DND-41 (cell line): ENCODE results near the gene SDSL.

Experiments
- ATAC-seq: fragments of 200-7000 bp; cut with Tn5 transposase; 3 replicates; pipeline ENCODE4 v1.9.1; 2021; ENCODE audit warnings: low read depth; ENCODE audit not compliant: insufficient read depth
- DNase-seq: peaks from one replicate; pipeline ENCODE4 v3.0.0-alpha.2; 2020
- H2AFZ ChIP-seq: 2 replicates; pipeline ENCODE4 v1.6.0; 2012; ENCODE audit warnings: low read depth, low read length
- H3K27ac ChIP-seq: 2 replicates; pipeline ENCODE4 v1.5.1; 2012; ENCODE audit warnings: low read length, inconsistent platforms
- H3K27me3 ChIP-seq: fragments of 200-600 bp; sonication (generic); 2 replicates; pipeline ENCODE4 v1.6.0; 2012; ENCODE audit warnings: low read length, mild to moderate bottlenecking, inconsistent platforms; ENCODE audit not compliant: insufficient read depth, poor library complexity
- H3K36me3 ChIP-seq: 2 replicates; pipeline ENCODE4 v1.5.1; 2012; ENCODE audit warnings: low read length, inconsistent platforms; ENCODE audit not compliant: insufficient read depth
- H3K4me1 ChIP-seq: 2 replicates; pipeline ENCODE4 v1.5.1; 2012; ENCODE audit warnings: mild to moderate bottlenecking, low read length; ENCODE audit not compliant: insufficient read depth
- H3K4me2 ChIP-seq: 2 replicates; pipeline ENCODE4 v1.6.0; 2012; ENCODE audit warnings: mild to moderate bottlenecking, moderate library complexity, low read length, inconsistent platforms; ENCODE audit not compliant: insufficient read depth
- H3K4me3 ChIP-seq, 2 experiments: fragments of 200-600 bp in 1 of 2; shearing (Covaris generic) in 1 of 2; 2 replicates each; pipeline ENCODE4 v1.5.1; 2012 to 2016; ENCODE audit warnings: inconsistent platforms in 2 of 2, low read length in 2 of 2, mild to moderate bottlenecking in 2 of 2, low read depth in 1 of 2, moderate library complexity in 1 of 2
- H3K79me2 ChIP-seq: 2 replicates; pipeline ENCODE4 v1.6.0; 2012; ENCODE audit warnings: low read length, inconsistent platforms; ENCODE audit not compliant: insufficient read depth
- H3K9ac ChIP-seq: 2 replicates; pipeline ENCODE4 v1.6.0; 2012; ENCODE audit warnings: low read depth, mild to moderate bottlenecking, inconsistent platforms, low read length, moderate library complexity
- H3K9me3 ChIP-seq: 2 replicates; pipeline ENCODE4 v1.5.1; 2012; ENCODE audit warnings: low read length, moderate library complexity, mild to moderate bottlenecking, inconsistent platforms; ENCODE audit not compliant: insufficient read depth, severe bottlenecking
- H4K20me1 ChIP-seq: 2 replicates; pipeline ENCODE4 v1.6.0; 2012; ENCODE audit warnings: low read length; ENCODE audit not compliant: insufficient read depth
- EZH2 ChIP-seq: IDR thresholded peaks from 3 replicates; pipeline ENCODE4 v1.6.1; 2012; ENCODE audit warnings: borderline replicate concordance, low read depth, mild to moderate bottlenecking, moderate library complexity, low read length, inconsistent platforms; ENCODE audit not compliant: severe bottlenecking
- TF ChIP-seq, protein P1 (sequence below): IDR thresholded peaks from 2 replicates; pipeline ENCODE4 v1.5.1; 2012; ENCODE audit warnings: borderline replicate concordance, low read length, moderate library complexity, mild to moderate bottlenecking; ENCODE audit not compliant: poor library complexity, severe bottlenecking; ENCODE audit errors: extremely low read depth

The SDSL gene

DNA sequence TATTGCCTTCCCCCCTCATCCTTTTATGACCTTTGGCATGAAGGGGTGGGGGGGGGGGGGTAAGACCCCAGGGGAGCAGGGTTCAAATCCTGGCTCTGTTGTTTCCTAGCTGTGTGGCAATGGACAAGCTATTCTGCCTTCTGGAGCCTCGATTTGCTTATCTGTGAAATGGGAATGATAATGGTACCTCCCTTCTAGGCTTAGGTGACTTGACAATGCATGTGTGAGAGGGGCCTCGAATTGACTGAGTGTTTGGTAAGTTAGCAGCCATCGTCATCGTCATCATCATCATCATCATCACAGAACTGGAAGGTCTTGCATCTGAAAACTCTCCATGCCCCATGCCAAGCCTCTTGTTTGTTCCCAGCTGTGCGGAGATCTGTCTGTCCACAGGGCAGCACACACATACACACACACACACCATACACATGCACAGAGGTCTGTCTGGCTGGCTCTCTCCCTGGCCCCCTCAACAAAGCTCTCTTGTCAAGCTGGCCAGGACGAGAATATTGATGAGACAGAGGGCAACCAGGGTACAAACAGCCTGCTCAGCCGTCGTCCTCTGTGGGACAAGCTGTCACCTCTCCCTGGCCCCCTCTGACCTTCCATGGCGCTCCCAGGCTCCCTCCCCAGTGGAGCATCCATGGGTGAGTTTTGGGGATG is 12.6 kb upstream of the SDSL start:
- TF ChIP-seq, protein P1, sequence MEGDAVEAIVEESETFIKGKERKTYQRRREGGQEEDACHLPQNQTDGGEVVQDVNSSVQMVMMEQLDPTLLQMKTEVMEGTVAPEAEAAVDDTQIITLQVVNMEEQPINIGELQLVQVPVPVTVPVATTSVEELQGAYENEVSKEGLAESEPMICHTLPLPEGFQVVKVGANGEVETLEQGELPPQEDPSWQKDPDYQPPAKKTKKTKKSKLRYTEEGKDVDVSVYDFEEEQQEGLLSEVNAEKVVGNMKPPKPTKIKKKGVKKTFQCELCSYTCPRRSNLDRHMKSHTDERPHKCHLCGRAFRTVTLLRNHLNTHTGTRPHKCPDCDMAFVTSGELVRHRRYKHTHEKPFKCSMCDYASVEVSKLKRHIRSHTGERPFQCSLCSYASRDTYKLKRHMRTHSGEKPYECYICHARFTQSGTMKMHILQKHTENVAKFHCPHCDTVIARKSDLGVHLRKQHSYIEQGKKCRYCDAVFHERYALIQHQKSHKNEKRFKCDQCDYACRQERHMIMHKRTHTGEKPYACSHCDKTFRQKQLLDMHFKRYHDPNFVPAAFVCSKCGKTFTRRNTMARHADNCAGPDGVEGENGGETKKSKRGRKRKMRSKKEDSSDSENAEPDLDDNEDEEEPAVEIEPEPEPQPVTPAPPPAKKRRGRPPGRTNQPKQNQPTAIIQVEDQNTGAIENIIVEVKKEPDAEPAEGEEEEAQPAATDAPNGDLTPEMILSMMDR, result no peak
- TF ChIP-seq EZH2, result no peak
- no peaks in the 10 kb centered on the region for H3K36me3 ChIP-seq
- no peak for ATAC-seq

GRCh38 chr12:113413488-113413939 is 8.7 kb upstream of the SDSL start:
- no peaks in the 10 kb centered on the region for H3K9me3 ChIP-seq
- H3K36me3 ChIP-seq, result no peaks in the 10 kb centered on the region
- H3K4me3 ChIP-seq, result no peak overlapping the region
- H2AFZ ChIP-seq, result no peak overlapping the region
- ATAC-seq (no peak), DNase-seq (no peak)
- H3K27me3 ChIP-seq, result no peaks in the 10 kb centered on the region
- H3K79me2 ChIP-seq, result no peaks in the 10 kb centered on the region
- H4K20me1 ChIP-seq, result no peaks in the 10 kb centered on the region
- no peak overlapping the region for H3K4me2 ChIP-seq
- no peaks in the 10 kb centered on the region for H3K4me1 ChIP-seq
- TF ChIP-seq, protein P1, result no peak
- TF ChIP-seq EZH2, result no peak
- no peak overlapping the region for H3K27ac ChIP-seq
- H3K9ac ChIP-seq, result no peak overlapping the region

More for the DNA sequence above, 12.6 kb upstream of the SDSL start:
- Histone ChIP-seq H3K9ac (no peak overlapping the region), H3K27ac (no peak overlapping the region), H3K79me2 (no peaks in the 10 kb centered on the region), H3K27me3 (no peaks in the 10 kb centered on the region), H3K4me3 (no peak overlapping the region), H2AFZ (no peak overlapping the region), H3K4me1 (no peaks in the 10 kb centered on the region), H3K4me2 (no peak overlapping the region), H4K20me1 (no peaks in the 10 kb centered on the region), H3K9me3 (no peaks in the 10 kb centered on the region)
- no peak for DNase-seq

DNA sequence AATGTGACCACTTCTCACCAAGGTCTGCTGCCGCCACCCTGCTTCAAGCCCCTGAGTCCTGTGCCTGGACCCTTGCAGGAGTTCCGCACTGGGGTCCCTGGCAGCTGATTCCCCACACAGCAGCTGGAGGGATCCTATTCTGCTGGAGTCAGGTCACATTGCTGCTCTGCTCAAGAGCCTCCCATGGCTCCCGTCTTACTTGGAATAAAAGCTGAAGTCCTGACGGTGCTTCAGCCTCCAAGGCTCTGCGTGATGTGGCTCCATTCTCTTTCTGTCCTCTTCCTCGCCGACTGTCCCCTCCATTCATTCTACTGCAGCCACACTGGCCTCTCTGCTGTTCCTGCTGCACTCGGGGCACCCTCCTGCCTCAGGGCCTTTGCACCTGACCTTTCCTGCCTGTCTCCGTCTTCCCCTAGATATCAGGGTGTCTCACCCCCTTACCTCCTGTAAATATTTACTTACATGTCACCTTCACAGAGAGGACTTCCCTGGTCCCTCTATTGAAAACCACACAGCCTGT is 7.6 kb upstream of the SDSL start:
- no peak overlapping the region for H2AFZ ChIP-seq
- H3K9ac ChIP-seq, result no peak overlapping the region
- no peaks in the 10 kb centered on the region for H3K79me2 ChIP-seq
- no peaks in the 10 kb centered on the region for H3K27me3 ChIP-seq
- no peaks in the 10 kb centered on the region for H3K36me3 ChIP-seq
- TF ChIP-seq EZH2, result no peak
- TF ChIP-seq, protein P1, result no peak
- H3K27ac ChIP-seq, result no peak overlapping the region
- H4K20me1 ChIP-seq, result no peaks in the 10 kb centered on the region
- no peaks in the 10 kb centered on the region for H3K4me1 ChIP-seq
- H3K4me3 ChIP-seq, result no peak overlapping the region
- no peak overlapping the region for H3K4me2 ChIP-seq
- ATAC-seq (no peak), DNase-seq (no peak)
- H3K9me3 ChIP-seq, result no peaks in the 10 kb centered on the region
